NCI-H1092 (cell line): Measurements from ENCODE around the gene IFITM2.
"Not testable (repeated sequence)": the region's sequence is repeated elsewhere in the genome, so short reads cannot be mapped to it uniquely, and the experiment has no call there.

Source experiments
- DNase-seq: peaks from one replicate; lab custom pipeline; 2025; lab: John Stamatoyannopoulos, UW

The IFITM2 gene

GRCh38 chr11:281486-282161 is 26.0 kb upstream of the IFITM2 start:
- no peak for DNase-seq

- no peak for DNase-seq
Observed at GRCh38 chr11:282171-282570, 25.4 kb upstream of the IFITM2 start.

GRCh38 chr11:282630-283360 is 24.8 kb upstream of the IFITM2 start:
- no peak for DNase-seq

GRCh38 chr11:283405-284104 is 24.1 kb upstream of the IFITM2 start:
- DNase-seq, result no peak

- DNase-seq, result no peak
Observed at GRCh38 chr11:284105-285020, 23.3 kb upstream of the IFITM2 start.

GRCh38 chr11:285021-285893 is 22.4 kb upstream of the IFITM2 start:
- no peak for DNase-seq

- no peak for DNase-seq
Observed at GRCh38 chr11:285894-286220, 21.8 kb upstream of the IFITM2 start.

- not testable (repeated sequence) for DNase-seq
Observed at GRCh38 chr11:286977-287820, 20.4 kb upstream of the IFITM2 start.

GRCh38 chr11:287821-288477 is 19.7 kb upstream of the IFITM2 start:
- DNase-seq, result no peak

GRCh38 chr11:288478-289397 is 18.9 kb upstream of the IFITM2 start, which contains the start of gene PGGHG:
PGGHG (plus strand) TSS chr11:289126; CDS start chr11:289817, 691 bp downstream.
- DNase-seq, result no peak

- DNase-seq, result no peak
Observed at GRCh38 chr11:289398-289711, 18.3 kb upstream of the IFITM2 start.

GRCh38 chr11:289712-290620 is 17.6 kb upstream of the IFITM2 start:
- DNase-seq, result no peak

GRCh38 chr11:290621-291231 is 16.9 kb upstream of the IFITM2 start:
- no peak for DNase-seq

GRCh38 chr11:291281-292210 is 16.1 kb upstream of the IFITM2 start:
- no peak for DNase-seq

- no peak for DNase-seq
Observed at GRCh38 chr11:292211-293121, 15.2 kb upstream of the IFITM2 start.
